Measurements from ENCODE around the gene PLEKHG5.
"Not testable (repeated sequence)": the region's sequence is repeated elsewhere in the genome, so short reads cannot be mapped to it uniquely, and the experiment has no call there.

The PLEKHG5 gene

GRCh38 chr1:6461538-6462411, 29.7 kb downstream of the PLEKHG5 start:
- DNase-seq: peak; percentile 76

GRCh38 chr1:6461051-6461530, 30.4 kb downstream of the PLEKHG5 start:
- no peak for DNase-seq

DNA sequence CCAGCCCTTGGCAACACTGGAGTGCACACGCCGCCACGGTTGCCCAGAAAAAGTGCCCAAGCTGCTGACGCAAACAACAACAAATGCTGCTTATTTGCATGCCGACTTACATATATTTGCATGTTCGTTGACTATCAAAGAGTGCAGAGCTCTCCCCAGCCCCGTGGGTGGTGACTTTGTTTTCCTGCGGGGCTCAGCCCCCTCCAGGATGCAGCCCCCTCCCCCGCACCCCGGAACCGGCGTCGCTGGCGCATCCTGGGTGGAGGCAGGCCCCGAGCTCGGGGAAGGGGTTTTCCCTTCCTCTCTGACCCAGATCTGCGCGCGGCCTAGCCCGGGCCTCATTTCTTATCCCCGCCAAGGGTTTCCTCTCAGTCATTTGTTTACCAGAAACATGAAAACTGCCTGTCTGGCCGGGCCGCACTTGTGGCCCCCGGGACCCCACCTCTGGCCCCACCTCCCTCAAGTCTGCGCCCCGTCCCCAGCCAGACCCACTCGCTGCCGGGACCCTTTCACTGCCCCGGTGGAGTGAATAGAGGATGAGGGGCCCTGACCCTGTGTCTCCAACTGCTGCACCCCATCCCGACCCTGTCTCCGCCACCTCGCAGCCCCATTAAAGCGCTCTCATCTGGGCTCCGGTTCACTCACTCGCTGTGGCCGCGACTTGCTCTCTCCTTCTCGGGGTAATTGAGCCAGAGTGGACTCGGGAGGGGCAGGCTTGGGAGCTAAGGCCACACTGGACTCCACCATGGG, 31.0 kb downstream of the PLEKHG5 start:
- DNase-seq: peak; percentile 97

GRCh38 chr1:6459850-6460265, 31.6 kb downstream of the PLEKHG5 start:
- DNase-seq: peak; percentile 86

- DNase-seq: no peak
Measured at GRCh38 chr1:6456800-6457466, 34.5 kb downstream of the PLEKHG5 start.

GRCh38 chr1:6455752-6456520, 35.5 kb downstream of the PLEKHG5 start:
- DNase-seq: not testable (repeated sequence)

GRCh38 chr1:6454856-6455751, 36.4 kb downstream of the PLEKHG5 start:
- peak; percentile 80 for DNase-seq

- not testable (repeated sequence) for DNase-seq
Measured at GRCh38 chr1:6453895-6454855, 37.3 kb downstream of the PLEKHG5 start.

- no peak for DNase-seq
Measured at GRCh38 chr1:6450943-6451373, 40.5 kb downstream of the PLEKHG5 start.

GRCh38 chr1:6450486-6450885, 41.0 kb downstream of the PLEKHG5 start:
- DNase-seq: not testable (repeated sequence)

- DNase-seq: no peak
Measured at GRCh38 chr1:6450005-6450450, 41.4 kb downstream of the PLEKHG5 start.

DNA sequence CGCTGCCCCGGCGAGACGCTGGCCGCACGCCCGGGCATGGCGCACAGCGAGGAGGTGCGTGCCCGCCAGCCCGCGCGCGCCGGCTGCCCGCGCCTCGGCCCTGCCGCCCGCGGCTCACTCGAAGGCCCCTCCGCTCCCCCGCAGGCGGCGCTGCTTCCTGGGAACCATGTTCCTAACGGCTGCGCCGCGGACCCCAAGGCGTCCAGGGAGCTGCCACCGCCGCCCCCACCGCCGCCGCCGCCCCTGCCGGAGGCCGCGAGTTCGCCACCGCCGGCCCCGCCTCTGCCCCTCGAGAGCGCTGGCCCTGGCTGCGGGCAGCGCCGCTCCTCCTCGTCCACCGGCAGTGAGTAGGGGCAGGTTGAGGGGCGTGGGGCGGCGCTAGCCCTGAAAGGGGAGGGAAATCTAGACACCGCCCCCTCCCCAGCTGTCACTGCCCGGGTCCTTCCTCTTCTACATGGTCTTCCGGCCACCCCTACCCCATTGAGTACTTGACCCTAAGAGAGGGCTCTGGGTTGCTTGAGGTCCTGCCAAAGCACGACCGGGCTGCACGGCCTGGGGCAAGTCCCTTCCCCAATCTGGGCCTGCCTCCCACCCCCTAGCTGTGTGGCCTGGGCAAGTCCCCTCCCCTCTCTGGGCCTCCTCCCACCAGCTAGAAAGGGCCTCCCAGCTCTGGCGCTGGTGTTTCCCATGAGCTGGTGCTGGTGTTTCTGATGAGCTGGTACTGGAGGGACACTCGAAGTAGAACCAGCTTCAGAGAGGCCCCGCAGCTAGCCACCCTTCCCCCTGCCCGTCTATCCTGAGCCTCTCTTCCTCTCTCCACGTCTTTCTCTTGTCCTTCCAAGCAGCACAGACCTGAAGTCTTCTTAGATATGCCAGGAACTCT, 42.5 kb downstream of the PLEKHG5 start:
- peak; percentile 78 for DNase-seq

DNA sequence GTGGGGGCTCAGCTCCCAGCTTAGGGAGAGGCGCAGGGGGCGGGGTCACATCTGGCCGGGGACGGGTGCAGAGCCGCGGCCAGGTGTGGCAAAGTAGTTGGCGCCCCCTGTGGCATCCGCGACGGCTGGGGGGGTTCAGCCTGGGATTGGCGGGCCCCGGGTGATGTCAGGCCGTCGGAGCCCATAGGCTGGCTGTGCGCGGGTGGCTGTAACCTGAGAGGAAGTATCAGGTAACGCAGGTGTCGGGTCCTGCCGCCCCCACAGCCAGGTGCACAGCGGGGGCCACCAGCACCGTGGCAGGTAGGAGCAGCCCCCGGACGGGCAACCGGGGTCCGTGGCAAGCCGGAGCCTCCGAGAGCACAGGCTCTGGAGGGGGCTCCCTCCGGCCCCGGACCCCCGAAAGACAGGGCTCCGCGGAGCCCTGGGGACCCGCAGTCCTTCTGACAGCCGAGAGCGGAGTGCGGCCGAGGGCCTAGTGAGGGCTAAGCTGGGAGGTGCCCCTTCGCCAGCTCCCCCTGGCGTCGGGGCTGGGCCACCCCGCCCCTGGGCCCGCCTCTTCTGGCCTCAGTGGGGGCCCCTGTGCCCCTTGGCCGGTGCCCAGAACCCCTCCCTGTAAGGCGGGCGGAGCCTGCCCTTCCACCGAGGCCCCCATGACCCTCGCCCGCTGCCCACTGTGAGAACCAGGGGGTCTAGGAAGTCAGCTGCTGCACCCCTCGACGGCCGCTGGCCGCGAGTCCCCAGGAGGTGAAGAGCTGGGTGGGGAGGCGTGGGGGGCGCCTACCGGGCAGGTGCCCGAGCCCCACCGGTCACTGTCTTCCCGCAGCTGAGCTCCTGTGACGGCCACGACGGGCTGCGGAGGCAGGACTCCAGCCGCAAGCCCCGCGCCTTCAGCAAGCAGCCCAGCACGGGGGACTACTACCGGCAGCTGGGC, 43.4 kb downstream of the PLEKHG5 start:
- peak; percentile 79 for DNase-seq

- DNase-seq: no peak
Measured at GRCh38 chr1:6447016-6447817, 44.2 kb downstream of the PLEKHG5 start.

- no peak for DNase-seq
Measured at GRCh38 chr1:6446665-6447015, 44.8 kb downstream of the PLEKHG5 start.

GRCh38 chr1:6445929-6446328, 45.5 kb downstream of the PLEKHG5 start:
- not testable (repeated sequence) for DNase-seq

Data from activated effector memory CD4-positive, alpha-beta T cell treated with anti-CD3 and anti-CD28 coated beads, Interleukin-2, amount 50 U/mL, for 16 hours (primary cell).